ENCODE data around the gene KAZN.

Gene KAZN

GRCh38 chr1:14853518-14853917 is 255.0 kb downstream of the KAZN start:
- TF ChIP-seq CTCF (IDR thresholded peaks at IDR 0.05; ENCODE audit: borderline replicate concordance, insufficient read depth, low read depth, low read length) = no peak
- no peak overlapping the region for H3K4me3 ChIP-seq (ENCODE audit: low read depth, low read length)

GRCh38 chr1:14855268-14855667 is 256.8 kb downstream of the KAZN start:
- no peak for TF ChIP-seq CTCF (IDR thresholded peaks at IDR 0.05; ENCODE audit: borderline replicate concordance, insufficient read depth, low read depth, low read length)
- H3K4me3 ChIP-seq (ENCODE audit: low read depth, low read length) = no peak overlapping the region

GRCh38 chr1:14855801-14856200 is 257.3 kb downstream of the KAZN start:
- no peak for TF ChIP-seq CTCF (IDR thresholded peaks at IDR 0.05; ENCODE audit: borderline replicate concordance, insufficient read depth, low read depth, low read length)
- H3K4me3 ChIP-seq (ENCODE audit: low read depth, low read length) = no peak overlapping the region

- no peak for TF ChIP-seq CTCF (IDR thresholded peaks at IDR 0.05; ENCODE audit: borderline replicate concordance, insufficient read depth, low read depth, low read length)
Measured at GRCh38 chr1:14857436-14858195, 259.1 kb downstream of the KAZN start.

GRCh38 chr1:14862114-14862771 is 263.8 kb downstream of the KAZN start:
- no peak for TF ChIP-seq CTCF (IDR thresholded peaks at IDR 0.05; ENCODE audit: borderline replicate concordance, insufficient read depth, low read depth, low read length)
- no peak overlapping the region for H3K4me3 ChIP-seq (ENCODE audit: low read depth, low read length)

More at GRCh38 chr1:14857436-14858195, 259.1 kb downstream of the KAZN start:
- H3K4me3 ChIP-seq (ENCODE audit: low read depth, low read length) = no peak overlapping the region

GRCh38 chr1:14865106-14865505 is 266.6 kb downstream of the KAZN start:
- no peak overlapping the region for H3K4me3 ChIP-seq (ENCODE audit: low read depth, low read length)
- no peak for TF ChIP-seq CTCF (IDR thresholded peaks at IDR 0.05; ENCODE audit: borderline replicate concordance, insufficient read depth, low read depth, low read length)
